Bronchial epithelial cell (primary cell): ENCODE results near the gene RAB11FIP4. TPM values are rescaled to one million over a fixed set of nuclear protein-coding genes. Genes with fewer than 3 reads are reported as not detected.

ENCODE experiments used
- DNase-seq: peaks from one replicate; pipeline ENCODE4 v3.0.0-alpha.2; 2010; ENCODE audit warnings: low read depth
- FAIRE-seq: peaks from 2 replicates; lab custom pipeline; 2011; peaks lifted over from hg19 to GRCh38; lab: Jason Lieb, UNC
- H3K27me3 ChIP-seq: 2 replicates; pipeline ENCODE4 v1.5.1; 2011; ENCODE audit warnings: low read length; ENCODE audit not compliant: control insufficient read depth, insufficient read depth
- H3K36me3 ChIP-seq: 2 replicates; pipeline ENCODE4 v1.5.1; 2011; ENCODE audit warnings: low read length; ENCODE audit not compliant: control insufficient read depth, insufficient read depth
- H3K4me3 ChIP-seq: 2 replicates; pipeline ENCODE4 v1.5.1; 2011; ENCODE audit warnings: mild to moderate bottlenecking, low read depth, low read length, control low read depth
- CTCF ChIP-seq: IDR thresholded peaks from 2 replicates; pipeline ENCODE4 v1.5.1; 2011; ENCODE audit warnings: mild to moderate bottlenecking, moderate library complexity, low read length, control low read depth, inconsistent platforms; ENCODE audit not compliant: insufficient read depth, severe bottlenecking
- total RNA-seq: library from RNA; depleted of rRNA; stranded (reverse); fragments of >200 nt; gene quantifications from 2 replicates; pipeline ENCODE4 v1.2.1, GENCODE V29; 2014

The RAB11FIP4 gene
- total RNA-seq, 1 donor from 2014 or later, result 17.6 TPM

- H3K27me3 ChIP-seq, result no peaks in the 10 kb centered on the region
- DNase-seq (no peak), FAIRE-seq (no peak)
- H3K4me3 ChIP-seq, result no peak overlapping the region
- no peak for TF ChIP-seq CTCF
- H3K36me3 ChIP-seq, result peaks cover 1% of the 10 kb centered on the region
Observed at GRCh38 chr17:31561469-31562375, 170.2 kb downstream of the RAB11FIP4 start.

- DNase-seq (no peak), FAIRE-seq (no peak)
- H3K36me3 ChIP-seq, result peaks cover 1% of the 10 kb centered on the region
- H3K4me3 ChIP-seq, result no peak overlapping the region
- no peak for TF ChIP-seq CTCF
- no peaks in the 10 kb centered on the region for H3K27me3 ChIP-seq
Observed at GRCh38 chr17:31562376-31562840, 170.9 kb downstream of the RAB11FIP4 start.

- no peak for FAIRE-seq
- no peak overlapping the region for H3K4me3 ChIP-seq
- DNase-seq, result no peak
- no peaks in the 10 kb centered on the region for H3K27me3 ChIP-seq
- peaks cover 1% of the 10 kb centered on the region for H3K36me3 ChIP-seq
- no peak for TF ChIP-seq CTCF
Observed at GRCh38 chr17:31564291-31564690, 172.8 kb downstream of the RAB11FIP4 start.

GRCh38 chr17:31564883-31565301 is 173.4 kb downstream of the RAB11FIP4 start:
- peaks cover 1% of the 10 kb centered on the region for H3K36me3 ChIP-seq
- FAIRE-seq (no peak), DNase-seq (no peak)
- H3K27me3 ChIP-seq, result no peaks in the 10 kb centered on the region
- H3K4me3 ChIP-seq, result no peak overlapping the region
- TF ChIP-seq CTCF, result no peak

GRCh38 chr17:31565652-31566051 is 174.2 kb downstream of the RAB11FIP4 start:
- Histone ChIP-seq H3K4me3 (no peak overlapping the region), H3K36me3 (peaks cover 1% of the 10 kb centered on the region), H3K27me3 (no peaks in the 10 kb centered on the region)
- FAIRE-seq (no peak), DNase-seq (no peak)
- no peak for TF ChIP-seq CTCF
